ENCODE measurements around the gene NAALADL2.

The NAALADL2 gene

DNA sequence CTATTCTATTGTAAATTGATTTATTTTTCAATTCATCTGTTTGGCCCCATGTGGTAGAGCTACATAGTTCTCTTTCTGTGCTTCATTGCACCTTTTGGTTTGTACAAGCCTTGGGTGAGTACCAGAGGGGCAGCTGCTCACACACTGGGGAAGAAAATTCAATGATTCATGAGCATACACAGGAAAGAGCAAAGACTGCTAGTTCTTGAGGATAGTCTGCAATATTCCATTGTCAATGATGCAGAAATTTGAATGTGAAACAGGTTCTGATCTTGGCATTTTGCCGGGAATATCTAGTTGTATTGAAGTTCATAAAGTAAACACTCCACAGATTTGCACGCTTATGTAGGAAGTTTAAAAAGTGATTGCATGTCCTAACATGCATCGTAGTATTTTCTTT, 304.6 kb downstream of the NAALADL2 start:
- TF ChIP-seq, protein P1, sequence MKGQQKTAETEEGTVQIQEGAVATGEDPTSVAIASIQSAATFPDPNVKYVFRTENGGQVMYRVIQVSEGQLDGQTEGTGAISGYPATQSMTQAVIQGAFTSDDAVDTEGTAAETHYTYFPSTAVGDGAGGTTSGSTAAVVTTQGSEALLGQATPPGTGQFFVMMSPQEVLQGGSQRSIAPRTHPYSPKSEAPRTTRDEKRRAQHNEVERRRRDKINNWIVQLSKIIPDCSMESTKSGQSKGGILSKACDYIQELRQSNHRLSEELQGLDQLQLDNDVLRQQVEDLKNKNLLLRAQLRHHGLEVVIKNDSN (IDR thresholded peaks at IDR 0.05), result no peak
- peak; percentile 24; the same call in 1 of the 2 replicates for TF ChIP-seq TCF12 (IDR thresholded peaks at IDR 0.05; ENCODE audit: low read depth)

DNA sequence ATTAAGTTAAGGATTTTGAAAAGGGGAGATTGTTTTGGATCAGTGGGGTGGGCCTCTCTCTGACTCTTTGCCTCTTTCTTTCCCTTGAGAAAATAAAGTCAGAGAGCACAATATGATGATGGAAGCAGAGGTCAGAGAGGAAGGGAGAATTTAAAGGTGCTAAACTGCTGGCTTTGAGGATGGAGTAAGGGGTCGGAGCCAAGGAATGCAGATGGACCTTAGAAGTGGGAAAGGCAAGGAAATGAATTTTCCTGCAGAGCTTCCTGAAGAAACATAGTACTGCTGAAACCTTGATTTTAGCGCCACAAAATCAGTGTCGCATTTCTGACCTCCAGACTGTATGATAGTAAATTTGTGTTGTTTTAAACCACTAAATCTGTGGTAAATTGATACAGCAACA, 317.4 kb downstream of the NAALADL2 start:
- TF ChIP-seq, protein P2, sequence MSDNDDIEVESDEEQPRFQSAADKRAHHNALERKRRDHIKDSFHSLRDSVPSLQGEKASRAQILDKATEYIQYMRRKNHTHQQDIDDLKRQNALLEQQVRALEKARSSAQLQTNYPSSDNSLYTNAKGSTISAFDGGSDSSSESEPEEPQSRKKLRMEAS (IDR thresholded peaks at IDR 0.05), result no peak
- no peak for TF ChIP-seq NFIC (IDR thresholded peaks at IDR 0.05)
- no peak for TF ChIP-seq TEAD4 (IDR thresholded peaks at IDR 0.05)
- no peak for TF ChIP-seq CEBPB (IDR thresholded peaks at IDR 0.05)
- TF ChIP-seq EP300 (IDR thresholded peaks at IDR 0.05; ENCODE audit: borderline replicate concordance), result no peak
- no peak for TF ChIP-seq CREB1 (IDR thresholded peaks at IDR 0.05; ENCODE audit: low read depth)
- no peak for TF ChIP-seq TAF1 (IDR thresholded peaks at IDR 0.05; ENCODE audit: low read depth)

DNA sequence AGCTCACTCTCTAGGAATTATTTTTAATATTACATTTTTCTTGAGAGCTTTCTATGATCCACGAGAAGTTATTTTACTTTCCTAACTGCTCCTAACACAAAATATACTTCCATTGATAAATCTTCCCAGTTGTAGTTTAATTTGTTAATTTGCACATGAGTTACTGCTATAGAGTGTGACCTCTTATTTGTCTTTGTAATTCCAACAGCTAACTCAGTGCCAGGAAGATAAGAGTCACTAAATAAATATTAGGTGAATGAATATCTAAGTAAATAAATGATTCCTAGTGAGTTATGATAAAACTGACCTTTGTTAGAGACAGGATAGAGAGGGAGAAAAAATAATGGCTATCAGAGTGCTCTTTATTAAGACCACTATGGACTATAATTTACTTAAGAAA, 319.9 kb downstream of the NAALADL2 start:
- TF ChIP-seq EP300 (IDR thresholded peaks at IDR 0.05; ENCODE audit: borderline replicate concordance), result no peak
- TF ChIP-seq FOXM1 (IDR thresholded peaks at IDR 0.05; ENCODE audit: borderline replicate concordance, low read depth), result no peak
- TF ChIP-seq RAD21 (IDR thresholded peaks at IDR 0.05; ENCODE audit: low read depth), result no peak
- no peak for TF ChIP-seq CEBPB (IDR thresholded peaks at IDR 0.05)
- no peak for TF ChIP-seq NFIC (IDR thresholded peaks at IDR 0.05)
- TF ChIP-seq TEAD4 (IDR thresholded peaks at IDR 0.05), result no peak
- TF ChIP-seq, protein P2 (IDR thresholded peaks at IDR 0.05), result no peak
- no peak for TF ChIP-seq YY1 (IDR thresholded peaks at IDR 0.05; ENCODE audit: low read depth)
- no peak for TF ChIP-seq ZBTB7A (IDR thresholded peaks at IDR 0.05; ENCODE audit: low read depth)
- TF ChIP-seq TCF12 (IDR thresholded peaks at IDR 0.05; ENCODE audit: low read depth), result no peak
- no peak for TF ChIP-seq CREB1 (IDR thresholded peaks at IDR 0.05; ENCODE audit: low read depth)

DNA sequence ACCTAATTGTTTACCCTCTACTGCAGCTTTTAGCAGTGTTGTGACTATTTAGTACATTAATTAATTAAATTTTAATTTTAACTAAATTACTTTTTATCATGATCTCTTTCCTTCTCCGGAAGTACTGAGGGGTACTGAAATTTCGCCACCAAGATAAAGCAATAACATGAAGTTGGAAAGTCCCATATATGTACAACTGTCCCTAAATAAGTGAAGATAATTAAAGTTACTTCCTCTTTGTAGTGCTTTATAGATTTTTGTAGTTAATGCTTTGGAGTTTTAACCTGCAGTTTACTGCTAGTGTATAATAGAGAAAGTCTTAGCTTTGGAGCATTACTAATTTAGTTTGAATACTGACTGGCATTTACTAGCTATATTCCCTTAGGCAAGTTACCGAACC, 325.3 kb downstream of the NAALADL2 start:
- no peak for TF ChIP-seq CEBPB (IDR thresholded peaks at IDR 0.05)
- TF ChIP-seq TAF1 (IDR thresholded peaks at IDR 0.05; ENCODE audit: low read depth), result no peak
- no peak for TF ChIP-seq RAD21 (IDR thresholded peaks at IDR 0.05; ENCODE audit: low read depth)
- TF ChIP-seq EGR1 (IDR thresholded peaks at IDR 0.05), result no peak
- no peak for TF ChIP-seq ZBTB7A (IDR thresholded peaks at IDR 0.05; ENCODE audit: low read depth)
- no peak for TF ChIP-seq FOXM1 (IDR thresholded peaks at IDR 0.05; ENCODE audit: borderline replicate concordance, low read depth)
- no peak for TF ChIP-seq CREB1 (IDR thresholded peaks at IDR 0.05; ENCODE audit: low read depth)
- no peak for TF ChIP-seq TCF12 (IDR thresholded peaks at IDR 0.05; ENCODE audit: low read depth)
- TF ChIP-seq, protein P3, sequence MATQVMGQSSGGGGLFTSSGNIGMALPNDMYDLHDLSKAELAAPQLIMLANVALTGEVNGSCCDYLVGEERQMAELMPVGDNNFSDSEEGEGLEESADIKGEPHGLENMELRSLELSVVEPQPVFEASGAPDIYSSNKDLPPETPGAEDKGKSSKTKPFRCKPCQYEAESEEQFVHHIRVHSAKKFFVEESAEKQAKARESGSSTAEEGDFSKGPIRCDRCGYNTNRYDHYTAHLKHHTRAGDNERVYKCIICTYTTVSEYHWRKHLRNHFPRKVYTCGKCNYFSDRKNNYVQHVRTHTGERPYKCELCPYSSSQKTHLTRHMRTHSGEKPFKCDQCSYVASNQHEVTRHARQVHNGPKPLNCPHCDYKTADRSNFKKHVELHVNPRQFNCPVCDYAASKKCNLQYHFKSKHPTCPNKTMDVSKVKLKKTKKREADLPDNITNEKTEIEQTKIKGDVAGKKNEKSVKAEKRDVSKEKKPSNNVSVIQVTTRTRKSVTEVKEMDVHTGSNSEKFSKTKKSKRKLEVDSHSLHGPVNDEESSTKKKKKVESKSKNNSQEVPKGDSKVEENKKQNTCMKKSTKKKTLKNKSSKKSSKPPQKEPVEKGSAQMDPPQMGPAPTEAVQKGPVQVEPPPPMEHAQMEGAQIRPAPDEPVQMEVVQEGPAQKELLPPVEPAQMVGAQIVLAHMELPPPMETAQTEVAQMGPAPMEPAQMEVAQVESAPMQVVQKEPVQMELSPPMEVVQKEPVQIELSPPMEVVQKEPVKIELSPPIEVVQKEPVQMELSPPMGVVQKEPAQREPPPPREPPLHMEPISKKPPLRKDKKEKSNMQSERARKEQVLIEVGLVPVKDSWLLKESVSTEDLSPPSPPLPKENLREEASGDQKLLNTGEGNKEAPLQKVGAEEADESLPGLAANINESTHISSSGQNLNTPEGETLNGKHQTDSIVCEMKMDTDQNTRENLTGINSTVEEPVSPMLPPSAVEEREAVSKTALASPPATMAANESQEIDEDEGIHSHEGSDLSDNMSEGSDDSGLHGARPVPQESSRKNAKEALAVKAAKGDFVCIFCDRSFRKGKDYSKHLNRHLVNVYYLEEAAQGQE (IDR thresholded peaks at IDR 0.05; ENCODE audit: low read depth), result no peak

DNA sequence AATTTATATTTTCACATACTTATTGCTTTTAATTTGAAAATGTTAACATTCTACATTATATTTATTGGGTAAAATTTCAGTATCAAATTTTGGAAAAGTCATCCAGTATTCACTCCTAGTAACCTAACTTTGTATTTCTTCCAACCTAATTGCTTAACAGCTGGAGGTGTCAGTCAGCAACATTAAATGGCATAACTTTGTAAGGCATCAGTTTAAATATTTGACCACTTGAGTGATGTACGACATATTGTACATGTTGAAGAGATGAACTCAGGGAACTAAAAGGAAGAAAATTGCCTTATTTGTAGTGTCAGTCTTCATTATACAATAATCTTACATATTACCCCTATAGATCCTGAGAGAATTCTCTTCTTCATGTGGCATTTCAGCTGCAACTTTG, 326.8 kb downstream of the NAALADL2 start:
- TF ChIP-seq, protein P2 (IDR thresholded peaks at IDR 0.05), result no peak
- TF ChIP-seq RAD21 (IDR thresholded peaks at IDR 0.05; ENCODE audit: low read depth), result no peak

DNA sequence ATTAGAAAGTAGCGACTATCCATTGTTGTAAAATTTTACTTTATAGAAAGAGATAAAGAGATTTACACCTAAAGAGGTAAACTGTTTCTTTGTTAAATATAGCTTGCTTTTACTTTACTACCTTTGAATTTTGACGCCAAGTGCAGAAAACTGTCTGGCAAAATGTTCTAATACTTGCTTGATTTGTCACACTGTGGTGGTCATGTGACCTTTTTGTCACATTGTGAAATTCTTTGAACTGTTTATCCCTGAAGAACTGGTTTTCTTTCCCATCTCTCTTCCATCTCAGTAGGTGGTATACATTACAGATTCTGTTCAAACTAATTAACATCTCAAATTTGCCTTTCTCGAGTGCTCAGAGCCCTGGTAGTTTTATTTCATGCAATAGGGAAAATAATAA, 327.4 kb downstream of the NAALADL2 start:
- TF ChIP-seq TAF1 (IDR thresholded peaks at IDR 0.05; ENCODE audit: low read depth), result no peak
- TF ChIP-seq, protein P1 (IDR thresholded peaks at IDR 0.05), result peak; percentile 84

DNA sequence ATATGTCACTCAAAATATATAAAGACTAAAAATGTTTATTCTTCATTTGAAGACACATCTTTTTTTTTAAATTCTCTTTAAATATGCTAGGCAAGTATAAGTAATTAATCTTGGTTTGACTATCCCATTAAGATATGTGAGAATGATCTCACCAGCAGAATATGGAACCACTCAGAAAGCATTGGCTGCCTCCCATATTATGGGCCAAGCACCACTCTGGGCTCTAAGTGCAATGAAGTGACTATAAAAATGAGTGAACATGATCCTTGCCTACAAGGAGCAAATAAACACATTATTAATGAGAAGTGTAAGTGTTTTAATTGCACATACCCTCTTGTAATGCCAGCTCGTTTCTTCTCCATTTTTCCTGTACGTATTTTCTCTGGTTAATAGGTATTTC, 328.5 kb downstream of the NAALADL2 start:
- TF ChIP-seq CEBPB (IDR thresholded peaks at IDR 0.05) (no peak), FOXM1 (IDR thresholded peaks at IDR 0.05; ENCODE audit: borderline replicate concordance, low read depth) (no peak), TEAD4 (IDR thresholded peaks at IDR 0.05) (no peak)

DNA sequence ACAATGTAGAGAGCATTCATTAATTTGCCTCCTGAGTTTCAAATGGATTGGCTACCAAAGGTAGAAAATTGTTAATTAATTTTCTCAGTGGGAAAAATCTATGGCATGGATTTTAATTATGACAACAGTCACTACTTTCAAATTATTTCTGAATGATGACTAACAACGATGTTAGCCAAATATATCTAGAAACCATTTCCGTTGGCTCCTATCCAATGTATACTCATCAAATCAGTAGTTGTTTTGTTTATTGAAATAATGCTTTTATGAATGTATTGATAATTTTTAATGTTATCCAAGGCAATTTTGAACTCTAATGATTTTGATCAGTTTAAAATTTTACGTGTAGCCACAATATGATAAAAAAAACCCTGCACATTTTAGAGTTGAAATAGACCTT, 333.4 kb downstream of the NAALADL2 start:
- TF ChIP-seq ZBTB7A (IDR thresholded peaks at IDR 0.05; ENCODE audit: low read depth) (no peak), TCF12 (IDR thresholded peaks at IDR 0.05; ENCODE audit: low read depth) (no peak), TAF1 (IDR thresholded peaks at IDR 0.05; ENCODE audit: low read depth) (no peak), NFIC (IDR thresholded peaks at IDR 0.05) (no peak), EP300 (IDR thresholded peaks at IDR 0.05; ENCODE audit: borderline replicate concordance) (no peak)
- TF ChIP-seq, protein P1 (IDR thresholded peaks at IDR 0.05), result no peak
- TF ChIP-seq, protein P3 (IDR thresholded peaks at IDR 0.05; ENCODE audit: low read depth), result no peak
- TF ChIP-seq, protein P2 (IDR thresholded peaks at IDR 0.05), result no peak
